ENCODE data around the gene SERPINA4.

DNA sequence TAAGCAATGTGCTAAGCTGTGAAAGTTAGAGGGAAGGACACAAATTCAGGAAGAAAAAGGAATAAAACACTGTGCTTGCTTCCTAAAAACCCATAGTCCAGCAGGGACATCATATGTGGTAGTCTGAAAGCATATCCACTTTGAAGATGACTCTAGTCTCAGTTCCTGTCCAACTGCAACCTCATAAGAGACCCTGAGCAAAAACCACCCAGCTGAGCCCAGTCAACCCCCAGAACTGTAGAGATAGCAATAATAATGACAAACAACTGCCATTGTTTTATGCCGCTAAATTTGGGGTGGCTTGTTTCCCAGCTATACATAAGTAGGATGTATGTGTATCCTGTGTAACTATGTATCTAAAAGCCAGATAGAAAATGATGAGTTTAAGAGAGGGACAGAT, 3.9 kb upstream of the SERPINA4 start:
- TF ChIP-seq, protein P1, sequence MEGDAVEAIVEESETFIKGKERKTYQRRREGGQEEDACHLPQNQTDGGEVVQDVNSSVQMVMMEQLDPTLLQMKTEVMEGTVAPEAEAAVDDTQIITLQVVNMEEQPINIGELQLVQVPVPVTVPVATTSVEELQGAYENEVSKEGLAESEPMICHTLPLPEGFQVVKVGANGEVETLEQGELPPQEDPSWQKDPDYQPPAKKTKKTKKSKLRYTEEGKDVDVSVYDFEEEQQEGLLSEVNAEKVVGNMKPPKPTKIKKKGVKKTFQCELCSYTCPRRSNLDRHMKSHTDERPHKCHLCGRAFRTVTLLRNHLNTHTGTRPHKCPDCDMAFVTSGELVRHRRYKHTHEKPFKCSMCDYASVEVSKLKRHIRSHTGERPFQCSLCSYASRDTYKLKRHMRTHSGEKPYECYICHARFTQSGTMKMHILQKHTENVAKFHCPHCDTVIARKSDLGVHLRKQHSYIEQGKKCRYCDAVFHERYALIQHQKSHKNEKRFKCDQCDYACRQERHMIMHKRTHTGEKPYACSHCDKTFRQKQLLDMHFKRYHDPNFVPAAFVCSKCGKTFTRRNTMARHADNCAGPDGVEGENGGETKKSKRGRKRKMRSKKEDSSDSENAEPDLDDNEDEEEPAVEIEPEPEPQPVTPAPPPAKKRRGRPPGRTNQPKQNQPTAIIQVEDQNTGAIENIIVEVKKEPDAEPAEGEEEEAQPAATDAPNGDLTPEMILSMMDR (conservative IDR thresholded peaks at IDR 0.05; ENCODE audit: low read length) = no peak
- no peak for TF ChIP-seq EZH2phosphoT487 (IDR thresholded peaks at IDR 0.05; ENCODE audit: borderline replicate concordance)

All from Loucy (cell line).